Muscle layer of colon (tissue), 2 donors: ENCODE results near the gene FUT8.
"Not testable (repeated sequence)": the region's sequence is repeated elsewhere in the genome, so short reads cannot be mapped to it uniquely, and the experiment has no call there.

ENCODE experiments used
- H3K27ac ChIP-seq: one replicate; pipeline ENCODE4 v1.7.0; 2013; ENCODE audit warnings: low read depth, mild to moderate bottlenecking, low read length, moderate library complexity
- H3K27me3 ChIP-seq, 2 donors: one replicate each; pipeline ENCODE4 v1.7.0; 2013; ENCODE audit warnings: low read length in 2 of 2, mild to moderate bottlenecking in 2 of 2; ENCODE audit not compliant: insufficient read depth in 2 of 2, control insufficient read depth in 1 of 2
- H3K36me3 ChIP-seq: one replicate; pipeline ENCODE4 v1.7.0; 2013; ENCODE audit warnings: mild to moderate bottlenecking, low read length; ENCODE audit not compliant: insufficient read depth
- H3K4me1 ChIP-seq: one replicate; pipeline ENCODE4 v1.7.0; 2013; ENCODE audit warnings: mild to moderate bottlenecking, low read length; ENCODE audit not compliant: insufficient read depth
- H3K4me3 ChIP-seq, 2 donors: one replicate each; pipeline ENCODE4 v1.7.0; 2013; ENCODE audit warnings: low read length in 2 of 2, low read depth in 1 of 2, mild to moderate bottlenecking in 1 of 2, moderate library complexity in 1 of 2
- H3K9ac ChIP-seq: one replicate; pipeline ENCODE4 v1.7.0; 2013; ENCODE audit warnings: low read length
- H3K9me3 ChIP-seq: one replicate; pipeline ENCODE4 v1.7.0; 2013; ENCODE audit warnings: mild to moderate bottlenecking, low read length
- donor health status: abdominal sarcoma.
- donor health status: Adenocarcinoma of cecum.

The FUT8 gene

DNA sequence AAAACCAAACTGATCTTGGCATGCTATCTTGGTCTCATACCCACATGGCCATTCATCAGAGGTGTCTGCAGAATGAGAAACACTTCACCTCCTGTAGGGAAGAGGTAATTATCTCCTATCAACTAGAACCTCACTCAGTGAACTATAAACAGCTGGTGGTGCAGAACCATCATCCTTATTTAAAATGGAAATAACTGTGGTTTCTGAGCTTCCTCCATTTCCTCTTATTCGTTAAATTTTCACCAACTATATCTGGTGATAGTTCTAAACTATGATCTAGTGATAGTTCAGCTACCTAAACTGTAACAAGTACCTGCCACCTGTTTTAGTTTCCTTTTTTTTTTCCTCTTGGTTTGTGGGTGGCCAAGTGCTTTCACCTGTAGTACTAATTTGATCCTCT, 218.5 kb downstream of the FUT8 start:
- Histone ChIP-seq H3K4me3 (no peak overlapping the region), H3K4me1 (no peaks in the 10 kb centered on the region), H3K9ac (no peak overlapping the region), H3K9me3 (peaks cover 5% of the 10 kb centered on the region), H3K27me3 (no peaks in the 10 kb centered on the region), H3K36me3 (no peaks in the 10 kb centered on the region), H3K27ac (no peak overlapping the region)

DNA sequence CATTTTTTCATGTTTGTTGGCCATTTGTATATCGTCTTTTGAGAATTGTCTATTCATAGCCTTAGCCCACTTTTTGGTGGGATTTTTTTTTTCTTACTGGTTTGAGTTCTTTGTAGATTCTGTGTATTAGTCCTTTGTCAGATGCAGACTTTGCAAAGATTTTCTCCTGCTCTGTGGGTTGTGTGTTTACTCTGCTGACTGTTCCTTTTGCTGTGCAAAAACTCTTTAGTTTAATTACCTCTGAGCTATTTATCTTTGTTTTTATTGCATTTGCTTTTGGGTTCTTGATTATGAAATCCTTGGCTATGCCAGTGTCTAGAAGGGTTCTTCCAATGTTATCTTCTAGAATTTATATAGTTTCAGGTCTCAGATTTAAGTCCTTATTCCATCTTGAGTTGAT, 220.0 kb downstream of the FUT8 start:
- Histone ChIP-seq H3K9ac (no peak overlapping the region), H3K27me3 (no peaks in the 10 kb centered on the region), H3K4me3 (no peak overlapping the region), H3K9me3 (peaks cover 5% of the 10 kb centered on the region), H3K36me3 (no peaks in the 10 kb centered on the region), H3K27ac (no peak overlapping the region), H3K4me1 (no peaks in the 10 kb centered on the region)

DNA sequence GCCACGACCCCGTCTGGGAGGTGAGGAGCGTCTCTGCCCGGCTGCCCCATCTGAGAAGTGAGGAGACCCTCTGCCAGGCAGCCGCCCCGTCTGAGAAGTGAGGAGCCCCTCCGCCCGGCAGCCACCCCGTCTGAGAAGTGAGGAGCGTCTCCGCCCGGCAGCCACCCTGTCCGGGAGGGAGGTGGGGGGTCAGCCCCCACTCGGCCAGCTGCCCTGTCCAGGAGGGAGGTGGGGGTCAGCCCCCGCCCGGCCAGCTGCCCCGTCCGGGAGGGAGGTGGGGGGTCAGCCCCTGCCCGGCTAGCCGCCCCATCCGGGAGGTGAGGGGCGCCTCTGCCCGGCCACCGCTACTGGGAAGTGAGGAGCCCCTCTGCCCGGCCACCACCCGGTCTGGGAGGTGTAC, 221.1 kb downstream of the FUT8 start:
- not testable (repeated sequence) for H3K36me3 ChIP-seq, H3K4me3 ChIP-seq, H3K9me3 ChIP-seq, H3K4me1 ChIP-seq, H3K9ac ChIP-seq, H3K27ac ChIP-seq, H3K27me3 ChIP-seq

DNA sequence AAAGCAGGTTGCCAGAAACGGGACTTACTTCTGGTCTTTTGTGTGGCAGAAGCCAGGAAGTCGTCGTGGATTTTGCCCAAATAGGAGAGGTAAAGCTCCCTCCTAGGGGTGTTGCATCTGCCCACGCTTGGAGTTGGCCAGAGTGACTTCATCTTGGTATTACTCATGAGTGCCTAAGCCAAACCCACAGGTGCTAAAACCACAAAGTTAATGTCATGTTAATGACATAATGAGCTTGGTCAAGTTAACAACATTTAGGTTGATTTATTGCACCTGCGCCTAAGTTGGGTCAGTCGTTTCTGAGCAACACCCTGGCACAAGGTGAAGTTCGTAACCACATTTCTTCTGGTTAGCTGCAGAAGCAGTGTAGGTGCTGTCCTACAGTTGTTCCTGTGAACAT, 225.2 kb downstream of the FUT8 start:
- Histone ChIP-seq H3K4me1 (peaks cover 6% of the 10 kb centered on the region), H3K9ac (no peak overlapping the region), H3K36me3 (no peaks in the 10 kb centered on the region), H3K27me3 (no peaks in the 10 kb centered on the region), H3K27ac (no peak overlapping the region), H3K4me3 (no peak overlapping the region), H3K9me3 (peaks cover 5% of the 10 kb centered on the region)

DNA sequence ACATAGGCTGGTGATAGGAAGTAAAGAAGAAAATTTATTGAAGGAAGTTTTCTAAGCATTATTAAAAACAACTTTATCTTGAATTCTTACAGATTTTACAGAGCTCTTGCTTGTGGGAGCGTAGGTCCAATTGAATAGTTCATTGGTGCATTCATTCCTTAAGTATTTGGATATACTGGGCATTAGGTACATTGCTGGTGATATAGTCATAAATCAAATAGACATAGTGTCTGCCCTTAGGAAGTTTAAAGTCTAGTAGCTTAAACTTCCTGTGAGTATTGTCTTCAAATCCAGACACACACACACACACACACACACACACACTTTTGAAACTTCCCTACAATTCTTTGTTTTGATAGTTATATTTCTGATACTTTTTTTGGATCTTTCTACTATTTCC, 226.7 kb downstream of the FUT8 start:
- no peak overlapping the region for H3K9ac ChIP-seq
- H3K4me1 ChIP-seq, result peaks cover 6% of the 10 kb centered on the region
- H3K4me3 ChIP-seq, result no peak overlapping the region
- H3K27me3 ChIP-seq, result no peaks in the 10 kb centered on the region
- peaks cover 5% of the 10 kb centered on the region for H3K9me3 ChIP-seq
- H3K36me3 ChIP-seq, result no peaks in the 10 kb centered on the region
- H3K27ac ChIP-seq, result no peak overlapping the region

DNA sequence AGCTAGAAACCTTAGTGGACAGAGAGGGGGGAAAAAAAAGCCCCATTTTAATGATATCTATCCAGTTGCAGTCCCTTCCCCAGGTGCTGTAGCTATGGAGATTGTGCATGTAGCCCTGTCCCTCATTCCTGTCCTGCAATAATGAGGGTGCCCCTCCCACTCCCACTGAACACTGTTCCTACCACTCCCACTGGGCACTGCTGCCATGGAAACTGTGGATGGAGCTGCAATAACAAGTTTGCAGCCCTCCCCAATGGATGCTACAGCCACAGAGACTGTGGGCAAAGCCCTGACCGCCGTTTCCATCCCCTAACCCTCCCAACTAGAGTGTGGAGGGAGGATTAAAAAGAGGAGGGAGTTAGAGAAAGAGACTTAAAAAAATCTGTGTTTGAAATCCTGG, 238.3 kb downstream of the FUT8 start:
- Histone ChIP-seq H3K4me1 (no peaks in the 10 kb centered on the region), H3K36me3 (no peaks in the 10 kb centered on the region), H3K27me3 (no peaks in the 10 kb centered on the region), H3K9me3 (no peaks in the 10 kb centered on the region), H3K4me3 (no peak overlapping the region), H3K27ac (no peak overlapping the region), H3K9ac (no peak overlapping the region)

DNA sequence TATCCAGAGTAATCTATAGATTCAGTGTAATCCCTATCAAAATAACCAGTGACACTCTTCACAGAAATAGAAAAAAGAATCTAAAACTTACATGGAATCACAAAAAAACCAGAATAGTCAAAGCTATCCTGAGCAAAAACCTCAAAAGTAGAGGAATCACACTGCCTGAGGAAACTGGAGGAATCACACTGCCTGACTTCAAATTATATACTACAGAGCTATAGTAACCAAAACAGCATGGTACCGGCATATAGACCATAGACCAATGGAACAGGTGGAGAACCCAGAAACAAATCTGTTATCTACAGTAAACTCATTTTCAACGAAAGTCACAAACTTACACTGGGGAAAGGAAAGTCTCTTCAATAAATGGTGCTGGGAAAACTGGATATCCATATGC, 244.0 kb downstream of the FUT8 start:
- Histone ChIP-seq H3K4me1 (no peaks in the 10 kb centered on the region), H3K36me3 (no peaks in the 10 kb centered on the region), H3K27me3 (no peaks in the 10 kb centered on the region), H3K9me3 (no peaks in the 10 kb centered on the region), H3K9ac (no peak overlapping the region), H3K4me3 (no peak overlapping the region), H3K27ac (no peak overlapping the region)

DNA sequence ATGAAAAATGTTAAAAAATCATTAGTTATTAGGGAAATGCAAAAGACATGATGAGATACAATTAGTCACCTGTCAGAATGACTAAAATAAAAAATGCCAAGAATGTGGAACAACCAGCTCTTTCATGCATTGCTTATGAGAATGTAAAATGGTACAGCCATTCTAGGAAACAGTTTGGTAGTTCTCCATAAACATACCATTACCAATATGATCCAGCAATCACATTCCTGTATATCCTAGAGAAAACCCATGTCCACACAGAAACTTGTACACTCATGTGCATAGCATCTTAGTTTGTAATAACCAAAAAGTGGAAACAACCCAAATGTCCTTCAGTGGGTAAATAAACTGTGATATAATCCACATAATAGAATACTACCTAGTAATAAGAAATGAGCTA, 245.7 kb downstream of the FUT8 start:
- no peak overlapping the region for H3K4me3 ChIP-seq
- H3K4me1 ChIP-seq, result no peaks in the 10 kb centered on the region
- no peak overlapping the region for H3K9ac ChIP-seq
- no peaks in the 10 kb centered on the region for H3K9me3 ChIP-seq
- H3K27me3 ChIP-seq, result no peaks in the 10 kb centered on the region
- no peak overlapping the region for H3K27ac ChIP-seq
- no peaks in the 10 kb centered on the region for H3K36me3 ChIP-seq

DNA sequence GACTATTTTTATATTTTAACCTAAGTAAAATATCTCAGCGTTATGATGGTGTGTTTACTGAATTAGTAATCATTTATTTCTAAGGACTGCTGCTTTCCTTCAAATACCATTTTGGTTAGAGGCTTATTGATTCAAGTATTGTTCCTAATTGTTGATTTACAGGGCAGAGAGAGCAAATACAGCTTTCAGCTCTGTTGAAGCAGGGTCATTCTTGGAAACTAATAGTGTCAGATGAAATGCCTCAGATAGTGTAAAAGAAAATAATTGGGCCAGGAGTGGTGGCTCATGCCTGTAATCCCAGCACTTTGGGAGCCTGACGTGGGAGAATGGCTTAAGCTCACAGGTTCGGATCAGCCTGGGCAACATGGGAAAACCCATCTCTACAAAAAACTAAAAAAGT, 249.3 kb downstream of the FUT8 start:
- Histone ChIP-seq H3K27ac (no peak overlapping the region), H3K9me3 (no peaks in the 10 kb centered on the region), H3K27me3 (no peaks in the 10 kb centered on the region), H3K9ac (no peak overlapping the region), H3K4me3 (no peak overlapping the region), H3K36me3 (no peaks in the 10 kb centered on the region), H3K4me1 (no peaks in the 10 kb centered on the region)

DNA sequence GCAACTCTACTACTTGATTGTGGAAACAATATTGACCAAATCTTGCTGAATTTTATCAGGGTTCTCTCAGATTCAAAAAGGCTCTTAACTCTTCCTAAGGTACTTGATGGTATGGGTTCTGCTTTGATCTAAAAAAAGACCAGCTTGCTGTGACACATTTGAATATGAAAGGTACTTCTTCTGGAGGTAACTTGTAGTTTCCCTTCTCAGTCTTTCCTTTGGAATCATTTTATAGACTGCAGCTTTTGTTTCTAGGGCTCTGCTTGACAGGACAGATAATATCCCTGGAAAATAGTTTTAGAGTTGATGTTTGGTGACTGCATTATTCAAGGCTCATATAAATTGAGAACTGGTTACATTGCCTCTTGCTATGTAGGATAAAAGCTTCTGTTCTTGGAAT, 251.9 kb downstream of the FUT8 start:
- Histone ChIP-seq H3K9ac (no peak overlapping the region), H3K36me3 (no peaks in the 10 kb centered on the region), H3K4me1 (no peaks in the 10 kb centered on the region), H3K9me3 (no peaks in the 10 kb centered on the region), H3K4me3 (no peak overlapping the region), H3K27me3 (no peaks in the 10 kb centered on the region), H3K27ac (no peak overlapping the region)

DNA sequence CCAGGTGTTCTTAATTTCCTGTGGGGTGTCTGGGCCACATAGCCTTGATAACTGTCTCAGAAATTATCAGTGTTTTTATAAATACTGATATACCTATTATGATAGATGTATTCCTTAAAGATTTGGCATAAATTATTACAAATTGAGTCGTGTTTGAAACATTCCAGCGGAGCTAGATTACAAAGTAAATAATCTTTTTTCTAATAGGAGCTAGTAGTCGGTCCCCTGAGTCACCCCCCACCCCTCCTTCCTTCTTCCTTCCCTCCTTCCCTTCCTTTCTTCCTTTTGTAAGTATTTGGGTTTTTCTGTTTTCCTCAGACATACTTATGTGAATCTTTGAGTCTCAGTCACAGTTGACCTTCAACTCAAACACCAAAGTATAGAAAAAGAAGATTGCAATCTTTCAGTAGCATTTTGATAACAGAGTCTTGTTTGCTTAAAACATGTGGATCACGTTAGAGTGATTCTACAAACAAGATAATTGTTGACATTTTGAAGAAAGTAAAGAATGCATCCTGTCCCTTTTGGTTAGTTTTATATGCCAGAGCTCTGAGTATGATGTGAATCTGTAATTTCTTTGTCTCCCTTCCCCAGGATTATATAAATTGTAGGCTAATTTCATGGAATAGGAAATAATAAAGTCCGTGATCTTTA, 264.0 kb downstream of the FUT8 start:
- Histone ChIP-seq H3K9me3 (no peaks in the 10 kb centered on the region), H3K9ac (no peak overlapping the region), H3K27me3 (no peaks in the 10 kb centered on the region), H3K27ac (no peak overlapping the region), H3K4me3 (no peak overlapping the region), H3K36me3 (no peaks in the 10 kb centered on the region), H3K4me1 (no peaks in the 10 kb centered on the region)

DNA sequence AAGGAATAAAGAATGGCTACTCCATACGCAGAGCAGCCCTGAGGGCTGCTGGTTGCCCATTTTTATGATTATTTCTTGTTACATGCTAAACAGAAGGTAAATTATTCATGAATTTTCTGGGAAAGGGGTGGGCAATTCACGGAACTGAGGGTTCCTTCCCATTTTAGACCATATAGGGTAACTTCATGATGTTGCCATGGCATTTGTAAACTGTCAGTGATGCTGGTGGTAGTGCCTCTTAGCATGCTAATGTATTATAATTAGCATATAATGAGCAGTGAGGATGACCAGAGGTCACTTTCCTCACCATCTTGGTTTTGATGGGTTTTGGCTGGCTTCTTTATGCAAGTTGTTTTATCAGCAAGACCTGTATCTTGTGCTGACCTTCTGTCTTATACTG, 273.0 kb downstream of the FUT8 start:
- Histone ChIP-seq H3K4me3 (no peak overlapping the region), H3K36me3 (no peaks in the 10 kb centered on the region), H3K9me3 (no peaks in the 10 kb centered on the region), H3K27ac (no peak overlapping the region), H3K9ac (no peak overlapping the region), H3K27me3 (no peaks in the 10 kb centered on the region), H3K4me1 (no peaks in the 10 kb centered on the region)
